IPS-20b (cell line): ENCODE data around the gene INPPL1.

Experiments
- H3K27ac ChIP-seq: one replicate; pipeline ENCODE4 v1.5.1; 2013; ENCODE audit warnings: low read length
- H3K27me3 ChIP-seq: 2 replicates; pipeline ENCODE4 v1.6.1; 2013; ENCODE audit warnings: mild to moderate bottlenecking, low read length, inconsistent platforms; ENCODE audit not compliant: insufficient read depth
- H3K36me3 ChIP-seq: 2 replicates; pipeline ENCODE4 v1.6.1; 2013; ENCODE audit warnings: low read depth, mild to moderate bottlenecking, inconsistent platforms, low read length, moderate library complexity; ENCODE audit not compliant: insufficient read depth
- H3K4me1 ChIP-seq: 2 replicates; pipeline ENCODE4 v1.6.1; 2013; ENCODE audit warnings: mild to moderate bottlenecking, control low read depth, inconsistent platforms, low read length, moderate library complexity; ENCODE audit not compliant: insufficient read depth
- H3K4me3 ChIP-seq: 2 replicates; pipeline ENCODE4 v1.5.1; 2013; ENCODE audit warnings: mild to moderate bottlenecking, low read length, inconsistent platforms
- H3K9ac ChIP-seq: 2 replicates; pipeline ENCODE4 v1.6.1; 2013; ENCODE audit warnings: low read depth, mild to moderate bottlenecking, inconsistent platforms, low read length, moderate library complexity
- H3K9me3 ChIP-seq: 2 replicates; pipeline ENCODE4 v1.6.1; 2013; ENCODE audit warnings: mild to moderate bottlenecking, low read depth, low read length, inconsistent platforms; ENCODE audit not compliant: insufficient read depth

Gene INPPL1

GRCh38 chr11:72241291-72241781, 16.8 kb downstream of the INPPL1 start:
- H3K9ac ChIP-seq = no peak overlapping the region
- peaks cover 25% of the 10 kb centered on the region; the same call in 1 of the 2 replicates for H3K4me1 ChIP-seq
- peaks cover 14% of the 10 kb centered on the region for H3K36me3 ChIP-seq
- H3K27me3 ChIP-seq = peaks cover 82% of the 10 kb centered on the region
- no peak overlapping the region for H3K27ac ChIP-seq
- no peak overlapping the region for H3K4me3 ChIP-seq
- H3K9me3 ChIP-seq = no peaks in the 10 kb centered on the region

DNA sequence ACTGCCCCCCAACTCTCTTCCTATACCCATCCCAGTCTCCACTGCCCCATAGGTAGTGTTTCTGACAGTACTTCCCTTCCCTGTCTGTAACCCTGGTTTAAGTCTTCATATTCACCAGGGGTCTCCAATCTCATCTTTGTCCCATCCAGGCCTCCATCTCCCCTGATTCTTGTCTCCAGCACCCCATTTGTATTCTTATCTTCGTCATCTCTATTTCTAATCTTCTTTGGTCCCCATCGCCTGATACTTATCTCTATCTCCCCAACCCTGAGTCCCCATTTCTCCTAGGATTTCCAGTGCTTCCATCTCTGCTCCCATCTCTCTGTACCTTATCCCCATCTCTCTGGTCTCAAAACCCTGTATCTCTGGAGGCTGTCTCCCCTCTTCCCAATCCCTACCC, 17.6 kb downstream of the INPPL1 start:
- Histone ChIP-seq H3K9me3 (no peaks in the 10 kb centered on the region), H3K4me3 (no peak overlapping the region), H3K27me3 (peaks cover 90% of the 10 kb centered on the region), H3K9ac (no peak overlapping the region), H3K4me1 (peaks cover 25% of the 10 kb centered on the region; the same call in 1 of the 2 replicates), H3K36me3 (peaks cover 6% of the 10 kb centered on the region; the same call in 1 of the 2 replicates), H3K27ac (no peak overlapping the region)

DNA sequence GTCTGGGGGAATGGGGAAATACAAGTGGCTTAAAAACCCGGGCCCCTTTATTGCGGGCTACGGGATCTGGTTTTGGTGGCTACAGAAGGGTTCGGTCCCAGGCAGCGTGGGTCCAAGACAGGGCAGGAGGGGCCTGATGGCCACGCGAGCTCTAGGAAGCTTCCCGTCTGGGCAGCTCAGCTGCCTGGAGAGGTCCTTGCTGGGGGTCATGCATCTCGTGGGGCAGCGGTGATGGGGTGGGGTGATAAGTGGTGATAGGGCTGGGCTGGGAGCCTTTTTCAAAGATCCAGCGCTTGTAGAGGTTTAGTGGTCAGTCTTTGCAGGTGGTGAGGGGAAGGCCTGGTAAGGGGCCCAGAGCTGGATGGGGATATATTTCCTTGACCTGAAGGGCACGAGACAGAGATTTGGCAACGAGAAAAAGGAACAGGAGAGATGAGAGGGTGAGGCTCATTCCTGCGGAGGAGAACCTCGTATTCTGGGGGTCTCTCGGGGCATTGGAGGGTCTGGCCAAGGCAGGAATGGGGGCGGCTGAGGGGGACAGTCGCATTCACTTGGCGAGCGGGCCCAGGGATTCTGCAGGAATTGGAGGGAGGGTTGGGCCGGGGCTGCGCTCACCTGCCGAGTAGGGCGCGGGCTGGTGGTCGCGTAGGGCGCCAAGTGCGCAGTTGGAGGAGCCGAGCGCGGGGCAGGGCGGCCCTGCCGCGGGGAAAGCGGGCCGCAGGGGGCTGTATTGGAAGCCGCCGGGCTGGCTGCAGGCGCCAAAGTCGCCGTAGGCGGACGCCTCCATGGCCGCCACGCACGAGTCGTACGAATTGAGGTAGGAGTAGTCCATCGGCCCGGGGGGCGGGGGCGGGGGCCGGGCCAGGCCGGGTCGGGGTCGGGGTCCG, 18.8 kb downstream of the INPPL1 start:
- H3K27me3 ChIP-seq = peaks cover 100% of the 10 kb centered on the region
- H3K4me3 ChIP-seq = peak overlapping the region; percentile 57; the same call in 1 of the 2 replicates
- H3K4me1 ChIP-seq = peaks cover 20% of the 10 kb centered on the region; the same call in 1 of the 2 replicates
- no peaks in the 10 kb centered on the region for H3K36me3 ChIP-seq
- no peak overlapping the region for H3K27ac ChIP-seq
- no peaks in the 10 kb centered on the region for H3K9me3 ChIP-seq
- H3K9ac ChIP-seq = no peak overlapping the region

- Histone ChIP-seq H3K4me3 (peak within 1 kb of the TSS; percentile 78), H3K9me3 (no peaks in the 10 kb centered on the region), H3K9ac (no peak within 1 kb of the TSS), H3K4me1 (peaks cover 16% of the 10 kb centered on the region; the same call in 1 of the 2 replicates), H3K36me3 (no peaks in the 10 kb centered on the region), H3K27me3 (peaks cover 100% of the 10 kb centered on the region), H3K27ac (no peak within 1 kb of the TSS)
These were observed 19.4 kb downstream of the INPPL1 start, which contains the start of gene PHOX2A for GRCh38 chr11:72244060-72244360. Gene PHOX2A (minus strand): TSS chr11:72244176. CDS start chr11:72244004, 172 bp downstream.

- Histone ChIP-seq H3K9me3 (no peaks in the 10 kb centered on the region), H3K27me3 (peaks cover 98% of the 10 kb centered on the region), H3K4me3 (peak overlapping the region; percentile 78), H3K27ac (no peak overlapping the region), H3K4me1 (peaks cover 16% of the 10 kb centered on the region; the same call in 1 of the 2 replicates), H3K9ac (no peak overlapping the region), H3K36me3 (no peaks in the 10 kb centered on the region)
These were observed 20.0 kb downstream of the INPPL1 start for GRCh38 chr11:72244361-72245262.

GRCh38 chr11:72245263-72245816, 20.8 kb downstream of the INPPL1 start:
- peaks cover 98% of the 10 kb centered on the region for H3K27me3 ChIP-seq
- H3K27ac ChIP-seq = no peak overlapping the region
- H3K36me3 ChIP-seq = no peaks in the 10 kb centered on the region
- no peak overlapping the region for H3K9ac ChIP-seq
- H3K4me3 ChIP-seq = peak overlapping the region; percentile 78; the same call in 1 of the 2 replicates
- H3K4me1 ChIP-seq = peaks cover 13% of the 10 kb centered on the region; the same call in 1 of the 2 replicates
- no peaks in the 10 kb centered on the region for H3K9me3 ChIP-seq

DNA sequence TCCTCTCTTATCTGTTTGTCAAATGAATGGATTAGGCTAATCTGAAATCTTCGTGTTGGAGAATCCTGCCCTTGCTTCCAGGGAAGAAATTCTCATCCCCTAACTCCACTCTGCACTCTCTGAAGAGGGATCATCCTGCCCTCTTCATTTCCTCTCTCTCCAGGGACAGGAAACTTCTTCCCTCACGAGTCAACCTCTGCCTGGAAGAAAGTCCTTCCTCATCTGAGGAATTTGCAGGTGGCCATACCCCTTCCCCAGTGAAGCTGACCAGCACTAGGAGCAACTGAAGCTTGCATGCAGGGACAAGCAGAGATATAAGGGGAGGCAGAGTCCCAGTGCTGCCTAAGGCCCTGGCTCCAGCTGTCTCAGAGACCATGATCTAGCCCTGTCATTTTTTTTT, 23.0 kb downstream of the INPPL1 start:
- Histone ChIP-seq H3K4me1 (peaks cover 10% of the 10 kb centered on the region; the same call in 1 of the 2 replicates), H3K36me3 (no peaks in the 10 kb centered on the region), H3K27me3 (peaks cover 90% of the 10 kb centered on the region), H3K4me3 (no peak overlapping the region), H3K9ac (no peak overlapping the region), H3K9me3 (no peaks in the 10 kb centered on the region), H3K27ac (no peak overlapping the region)

GRCh38 chr11:72249961-72250360, 25.4 kb downstream of the INPPL1 start:
- Histone ChIP-seq H3K9me3 (peaks cover 2% of the 10 kb centered on the region; the same call in 1 of the 2 replicates), H3K4me3 (no peak overlapping the region), H3K9ac (no peak overlapping the region), H3K36me3 (no peaks in the 10 kb centered on the region), H3K27ac (no peak overlapping the region), H3K27me3 (peaks cover 67% of the 10 kb centered on the region), H3K4me1 (peaks cover 8% of the 10 kb centered on the region; the same call in 1 of the 2 replicates)

- no peak overlapping the region for H3K4me3 ChIP-seq
- no peak overlapping the region for H3K9ac ChIP-seq
- H3K27ac ChIP-seq = no peak overlapping the region
- H3K27me3 ChIP-seq = peaks cover 58% of the 10 kb centered on the region
- no peaks in the 10 kb centered on the region for H3K36me3 ChIP-seq
- H3K4me1 ChIP-seq = 0 out of 2 replicates have a peak, but pooled peaks cover 4% of the 10 kb centered on the region
- peaks cover 2% of the 10 kb centered on the region; the same call in 1 of the 2 replicates for H3K9me3 ChIP-seq
These were observed 26.3 kb downstream of the INPPL1 start for GRCh38 chr11:72250661-72251464.

DNA sequence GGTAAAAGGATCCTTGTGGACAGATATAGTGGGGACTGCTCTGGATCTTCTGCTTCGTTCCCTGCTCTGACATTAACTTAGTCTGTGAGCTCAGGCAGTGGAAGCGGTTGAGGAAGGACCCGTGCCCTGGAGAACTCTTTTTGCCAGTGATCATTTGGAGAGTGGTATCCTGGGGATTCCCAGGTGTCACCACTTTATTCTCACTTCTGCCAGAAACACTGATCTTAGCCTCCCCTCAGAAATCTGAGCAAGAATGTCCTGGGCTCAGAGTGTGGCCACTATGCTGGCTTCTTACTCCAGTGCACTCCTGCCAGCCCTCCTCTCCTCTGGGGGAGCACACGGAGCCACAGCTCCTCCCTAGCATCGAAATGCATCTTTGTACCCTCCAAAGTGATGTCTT, 27.0 kb downstream of the INPPL1 start:
- Histone ChIP-seq H3K27ac (no peak overlapping the region), H3K4me3 (no peak overlapping the region), H3K27me3 (peaks cover 53% of the 10 kb centered on the region), H3K9me3 (peaks cover 2% of the 10 kb centered on the region; the same call in 1 of the 2 replicates), H3K9ac (no peak overlapping the region), H3K4me1 (0 out of 2 replicates have a peak, but pooled peaks cover 4% of the 10 kb centered on the region), H3K36me3 (no peaks in the 10 kb centered on the region)
